HEK293T (cell line): ENCODE results near the gene TRERF1.

Experiments used
- ARNT ChIP-seq: fragments of 450-650 bp; IDR thresholded peaks from 2 replicates; pipeline ENCODE4 v1.6.1; 2017; ENCODE audit warnings: mild to moderate bottlenecking
- BHLHE40 ChIP-seq: fragments of 450-650 bp; IDR thresholded peaks from 2 replicates; pipeline ENCODE4 v1.6.1; 2016; ENCODE audit warnings: mild to moderate bottlenecking, moderate library complexity, borderline replicate concordance
- CTBP1 ChIP-seq: fragments of 450-650 bp; IDR thresholded peaks from 2 replicates; pipeline ENCODE4 v1.6.1; 2016; ENCODE audit warnings: borderline replicate concordance
- ELF4 ChIP-seq: fragments of 450-650 bp; IDR thresholded peaks from 2 replicates; pipeline ENCODE4 v1.6.1; 2017; ENCODE audit warnings: antibody characterized with exemption
- FOXK2 ChIP-seq: fragments of 450-650 bp; IDR thresholded peaks from 2 replicates; pipeline ENCODE4 v1.6.1; 2016; ENCODE audit warnings: mild to moderate bottlenecking
- FOXM1 ChIP-seq: fragments of 450-650 bp; IDR thresholded peaks from 2 replicates; pipeline ENCODE4 v1.6.1; 2017; ENCODE audit warnings: mild to moderate bottlenecking, borderline replicate concordance
- HDGF ChIP-seq: fragments of 450-650 bp; IDR thresholded peaks from 2 replicates; pipeline ENCODE4 v1.6.1; 2017; ENCODE audit warnings: antibody characterized with exemption, borderline replicate concordance
- LEF1 ChIP-seq: fragments of 450-650 bp; IDR thresholded peaks from 2 replicates; pipeline ENCODE4 v1.6.1; 2017; ENCODE audit warnings: mild to moderate bottlenecking, borderline replicate concordance
- NFRKB ChIP-seq: fragments of 450-650 bp; IDR thresholded peaks from 2 replicates; pipeline ENCODE4 v1.6.1; 2016; ENCODE audit warnings: mild to moderate bottlenecking, moderate library complexity
- SP1 ChIP-seq: fragments of 450-650 bp; IDR thresholded peaks from 2 replicates; pipeline ENCODE4 v1.6.1; 2017
- SUZ12 ChIP-seq: fragments of 450-650 bp; IDR thresholded peaks from 2 replicates; pipeline ENCODE4 v1.6.1; 2016; ENCODE audit warnings: mild to moderate bottlenecking
- TARDBP ChIP-seq: fragments of 450-650 bp; IDR thresholded peaks from 2 replicates; pipeline ENCODE4 v1.6.1; 2016
- ZNF384 ChIP-seq: fragments of 450-650 bp; IDR thresholded peaks from 2 replicates; pipeline ENCODE4 v1.6.1; 2016
- TF ChIP-seq, protein P1 (sequence below): fragments of 450-650 bp; IDR thresholded peaks from 2 replicates; pipeline ENCODE4 v1.6.1; 2016

DNA sequence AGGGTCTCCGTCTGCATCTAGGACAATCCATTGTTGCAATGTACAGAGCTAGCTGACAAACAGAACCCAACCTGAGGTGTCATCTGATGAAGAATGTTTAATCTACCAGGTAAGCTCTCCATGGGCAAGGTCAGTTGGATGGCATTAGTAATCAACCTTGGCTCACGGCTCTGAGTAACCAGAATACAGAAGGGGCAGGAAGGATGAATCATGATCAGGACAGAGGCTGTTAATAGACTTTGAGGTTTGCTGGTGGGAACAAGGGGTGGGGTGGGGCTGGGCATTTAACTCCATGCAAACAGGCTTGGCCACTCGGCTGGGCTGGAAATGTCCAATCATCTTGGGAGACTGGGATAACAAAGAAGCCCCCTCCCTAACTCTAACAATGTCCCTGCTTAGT, 157.0 kb downstream of the TRERF1 start:
- TF ChIP-seq FOXM1 (no peak), TARDBP (no peak), FOXK2 (no peak), SUZ12 (no peak), NFRKB (no peak), SP1 (no peak), ARNT (no peak), HDGF (no peak), CTBP1 (no peak), ELF4 (no peak), BHLHE40 (no peak), ZNF384 (no peak), LEF1 (no peak)
- TF ChIP-seq, protein P1, sequence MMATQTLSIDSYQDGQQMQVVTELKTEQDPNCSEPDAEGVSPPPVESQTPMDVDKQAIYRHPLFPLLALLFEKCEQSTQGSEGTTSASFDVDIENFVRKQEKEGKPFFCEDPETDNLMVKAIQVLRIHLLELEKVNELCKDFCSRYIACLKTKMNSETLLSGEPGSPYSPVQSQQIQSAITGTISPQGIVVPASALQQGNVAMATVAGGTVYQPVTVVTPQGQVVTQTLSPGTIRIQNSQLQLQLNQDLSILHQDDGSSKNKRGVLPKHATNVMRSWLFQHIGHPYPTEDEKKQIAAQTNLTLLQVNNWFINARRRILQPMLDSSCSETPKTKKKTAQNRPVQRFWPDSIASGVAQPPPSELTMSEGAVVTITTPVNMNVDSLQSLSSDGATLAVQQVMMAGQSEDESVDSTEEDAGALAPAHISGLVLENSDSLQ: no peak
